ENCODE measurements around the gene CFAP68. TPM values are rescaled to one million over a fixed set of nuclear protein-coding genes. Genes with fewer than 3 reads are reported as not detected.
"Not testable (repeated sequence)": the region's sequence is repeated elsewhere in the genome, so short reads cannot be mapped to it uniquely, and the experiment has no call there.

The CFAP68 gene
- total RNA-seq, 4 donors from 2014 or later: 11.9 to 22.6 (median 16.0) TPM; not detected in 1

DNA sequence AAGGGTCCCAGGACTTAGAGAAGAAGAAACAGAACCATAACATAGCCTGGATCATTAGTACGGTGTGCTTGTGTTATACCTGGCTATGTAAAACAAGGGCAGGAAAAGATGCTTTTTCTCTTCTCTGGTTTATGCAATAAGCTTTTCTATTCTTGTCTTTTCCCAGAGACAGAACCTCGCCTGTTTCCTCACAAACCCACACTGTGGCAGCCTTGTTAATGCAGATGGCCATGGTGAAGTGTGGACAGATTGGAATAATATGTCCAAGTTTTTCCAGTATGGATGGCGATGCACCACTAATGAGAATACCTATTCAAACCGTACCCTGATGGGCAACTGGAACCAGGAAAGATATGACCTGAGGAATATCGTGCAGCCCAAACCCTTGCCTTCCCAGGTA, 2.9 kb downstream of the CFAP68 start:
- Histone ChIP-seq H3K27ac (no peak overlapping the region), H3K4me3 (no peak overlapping the region), H3K9me3 (no peaks in the 10 kb centered on the region), H3K36me3 (no peaks in the 10 kb centered on the region), H3K4me1 (peaks cover 0 to 4% (median 2%) of the 10 kb centered on the region in 4 donors), H3K27me3 (no peaks in the 10 kb centered on the region)
- TF ChIP-seq, protein P1, sequence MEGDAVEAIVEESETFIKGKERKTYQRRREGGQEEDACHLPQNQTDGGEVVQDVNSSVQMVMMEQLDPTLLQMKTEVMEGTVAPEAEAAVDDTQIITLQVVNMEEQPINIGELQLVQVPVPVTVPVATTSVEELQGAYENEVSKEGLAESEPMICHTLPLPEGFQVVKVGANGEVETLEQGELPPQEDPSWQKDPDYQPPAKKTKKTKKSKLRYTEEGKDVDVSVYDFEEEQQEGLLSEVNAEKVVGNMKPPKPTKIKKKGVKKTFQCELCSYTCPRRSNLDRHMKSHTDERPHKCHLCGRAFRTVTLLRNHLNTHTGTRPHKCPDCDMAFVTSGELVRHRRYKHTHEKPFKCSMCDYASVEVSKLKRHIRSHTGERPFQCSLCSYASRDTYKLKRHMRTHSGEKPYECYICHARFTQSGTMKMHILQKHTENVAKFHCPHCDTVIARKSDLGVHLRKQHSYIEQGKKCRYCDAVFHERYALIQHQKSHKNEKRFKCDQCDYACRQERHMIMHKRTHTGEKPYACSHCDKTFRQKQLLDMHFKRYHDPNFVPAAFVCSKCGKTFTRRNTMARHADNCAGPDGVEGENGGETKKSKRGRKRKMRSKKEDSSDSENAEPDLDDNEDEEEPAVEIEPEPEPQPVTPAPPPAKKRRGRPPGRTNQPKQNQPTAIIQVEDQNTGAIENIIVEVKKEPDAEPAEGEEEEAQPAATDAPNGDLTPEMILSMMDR (IDR thresholded peaks at IDR 0.05): no peak
- no peak for DNase-seq

DNA sequence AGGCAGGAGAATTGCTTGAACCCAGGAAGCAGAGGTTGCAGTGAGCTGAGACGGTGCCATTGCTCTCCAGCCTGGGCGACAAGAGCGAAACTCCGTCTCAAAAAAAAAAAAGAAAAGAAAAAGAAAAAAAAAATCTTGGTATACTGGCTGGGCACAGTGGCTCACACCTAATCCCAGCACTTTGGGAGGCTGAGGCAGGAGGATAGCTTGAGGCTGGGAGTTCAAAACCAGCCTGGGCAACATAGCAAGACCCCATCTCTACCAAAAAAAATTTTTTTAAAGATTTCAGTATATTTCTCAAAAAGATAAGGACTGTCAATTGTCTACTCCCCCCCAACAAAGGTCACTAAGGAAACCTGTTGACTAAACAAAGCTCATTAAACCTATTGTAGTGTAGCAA, 5.7 kb downstream of the CFAP68 start:
- DNase-seq, H3K27ac ChIP-seq, H3K9me3 ChIP-seq: not testable (repeated sequence)

DNA sequence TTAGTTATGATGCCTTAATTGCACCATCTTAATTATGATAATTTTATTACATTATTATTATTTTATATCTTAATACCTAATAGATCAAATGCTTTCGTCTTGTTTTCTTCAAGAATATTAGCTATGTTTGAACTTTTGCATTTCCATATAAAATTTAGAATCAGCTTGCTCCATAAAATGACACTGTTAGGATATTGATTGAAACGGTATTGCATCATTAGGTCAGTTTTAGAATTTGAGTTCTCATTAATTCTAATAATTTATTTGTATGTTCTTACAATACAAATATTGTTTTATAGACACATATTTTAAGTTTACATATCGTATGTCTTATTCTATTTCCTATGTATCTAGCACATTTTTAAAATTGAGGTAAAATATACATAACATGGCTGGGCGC, 6.7 kb downstream of the CFAP68 start:
- no peaks in the 10 kb centered on the region for H3K4me1 ChIP-seq
- no peak overlapping the region for H3K4me3 ChIP-seq
- no peaks in the 10 kb centered on the region for H3K9me3 ChIP-seq
- no peak for TF ChIP-seq POLR2A (IDR thresholded peaks at IDR 0.05)
- TF ChIP-seq, protein P1 (IDR thresholded peaks at IDR 0.05): no peak
- no peak for DNase-seq
- no peaks in the 10 kb centered on the region for H3K36me3 ChIP-seq
- no peak overlapping the region for H3K27ac ChIP-seq
- no peaks in the 10 kb centered on the region for H3K27me3 ChIP-seq

More for the DNA sequence above, 5.7 kb downstream of the CFAP68 start:
- not testable (repeated sequence) for H3K27me3 ChIP-seq, H3K36me3 ChIP-seq, H3K4me3 ChIP-seq, H3K4me1 ChIP-seq

DNA sequence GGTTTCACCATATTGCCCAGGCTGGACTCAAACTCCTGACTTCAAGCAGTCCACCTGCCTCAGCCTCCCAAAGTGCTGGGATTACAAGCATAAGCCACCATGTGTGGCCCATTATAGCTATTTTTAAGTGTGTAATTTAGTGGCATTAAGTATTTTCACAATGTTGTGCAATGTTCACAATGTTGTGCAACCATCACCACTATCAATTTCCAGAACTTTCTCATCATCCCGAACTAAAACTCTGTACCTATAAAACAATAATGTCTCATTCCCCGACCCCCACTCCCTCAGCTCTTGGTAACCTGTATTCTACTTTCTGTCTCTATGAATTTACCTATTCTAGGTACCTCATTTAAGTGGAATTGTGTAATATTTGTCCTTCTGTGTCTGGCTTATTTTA, 7.5 kb downstream of the CFAP68 start:
- Histone ChIP-seq H3K36me3 (no peaks in the 10 kb centered on the region), H3K4me1 (no peaks in the 10 kb centered on the region), H3K27me3 (no peaks in the 10 kb centered on the region), H3K4me3 (no peak overlapping the region), H3K27ac (no peak overlapping the region), H3K9me3 (no peaks in the 10 kb centered on the region)
- TF ChIP-seq POLR2A (IDR thresholded peaks at IDR 0.05): no peak
- TF ChIP-seq, protein P1 (IDR thresholded peaks at IDR 0.05): no peak
- no peak for DNase-seq

DNA sequence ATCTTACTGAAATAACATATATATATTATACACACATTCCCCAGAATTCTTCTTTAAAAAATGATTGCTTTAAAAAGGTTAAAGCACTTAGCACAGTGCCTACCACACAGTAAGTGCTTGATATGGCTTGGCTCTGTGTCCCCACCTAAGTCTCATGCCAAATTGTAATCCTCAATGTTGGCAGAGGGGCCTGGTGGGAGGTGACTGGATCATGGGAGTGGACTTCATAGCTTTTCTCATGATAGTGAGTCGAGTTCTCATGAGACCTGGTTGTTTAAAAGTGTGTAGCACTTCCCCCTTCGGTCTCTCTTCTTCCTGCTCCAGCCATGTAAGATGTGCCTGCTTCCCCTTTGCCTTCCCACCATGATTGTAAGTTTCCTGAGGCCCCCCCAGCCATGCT, 26.1 kb downstream of the CFAP68 start:
- no peaks in the 10 kb centered on the region for H3K36me3 ChIP-seq
- TF ChIP-seq, protein P1 (IDR thresholded peaks at IDR 0.05): no peak
- TF ChIP-seq POLR2A (IDR thresholded peaks at IDR 0.05): no peak
- DNase-seq: no peak
- no peak overlapping the region for H3K27ac ChIP-seq
- no peaks in the 10 kb centered on the region for H3K27me3 ChIP-seq
- H3K4me1 ChIP-seq: no peaks in the 10 kb centered on the region
- H3K4me3 ChIP-seq: no peak overlapping the region
- H3K9me3 ChIP-seq: no peaks in the 10 kb centered on the region

DNA sequence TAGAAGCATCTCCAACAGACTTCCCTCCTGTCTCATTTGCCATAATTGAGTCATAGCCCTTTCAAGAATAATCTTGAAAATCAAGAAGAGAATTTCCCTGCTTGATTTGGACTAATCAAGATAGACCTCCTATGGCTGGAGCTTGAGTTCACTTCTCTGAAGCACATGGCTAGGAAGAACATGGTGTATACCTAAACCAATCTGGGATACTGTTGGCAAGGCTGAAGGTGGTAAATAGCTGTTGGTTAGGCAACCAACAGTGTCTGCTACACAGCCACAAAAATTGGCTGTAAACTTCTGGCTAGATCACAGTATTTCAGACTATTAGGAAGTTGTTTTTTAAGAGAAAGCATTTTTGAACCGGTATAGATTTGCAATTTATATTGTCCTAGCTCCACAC, 27.3 kb downstream of the CFAP68 start:
- no peak for DNase-seq
- H3K27ac ChIP-seq: no peak overlapping the region
- H3K36me3 ChIP-seq: no peaks in the 10 kb centered on the region
- H3K4me3 ChIP-seq: no peak overlapping the region
- H3K27me3 ChIP-seq: no peaks in the 10 kb centered on the region
- no peaks in the 10 kb centered on the region for H3K4me1 ChIP-seq
- TF ChIP-seq, protein P1 (IDR thresholded peaks at IDR 0.05): no peak
- TF ChIP-seq POLR2A (IDR thresholded peaks at IDR 0.05): no peak
- H3K9me3 ChIP-seq: no peaks in the 10 kb centered on the region
